Bone marrow (tissue), 2 donors: ENCODE results near the gene WNT7A.

Source experiments
- DNase-seq, 2 donors: peaks; one replicate each; lab custom pipeline; 2025; lab: John Stamatoyannopoulos, UW

WNT7A gene

DNA sequence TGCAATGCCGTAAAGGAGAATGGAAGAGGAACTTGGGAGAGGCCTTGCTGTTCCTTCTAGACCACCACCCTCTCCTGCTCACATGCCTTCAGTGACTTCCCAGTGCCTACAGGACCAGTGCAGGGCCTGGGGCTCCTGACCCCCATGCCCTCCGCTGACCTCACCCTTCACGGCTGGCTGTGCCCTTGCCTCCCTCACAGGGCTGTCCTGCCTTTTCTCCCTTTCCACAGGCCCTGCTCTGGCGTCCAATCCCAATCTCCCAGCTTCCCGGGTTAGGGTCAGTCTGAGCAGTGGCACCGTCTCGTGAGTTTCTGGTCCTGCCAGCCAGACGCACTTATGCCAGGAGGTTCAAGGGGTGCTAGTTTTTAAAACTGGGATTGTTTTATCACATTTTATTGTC lies 110.4 kb downstream of the WNT7A start:
- DNase-seq, result no peak

GRCh38 chr3:13768453-13768852 lies 111.4 kb downstream of the WNT7A start:
- no peak for DNase-seq

GRCh38 chr3:13767896-13768295 lies 112.0 kb downstream of the WNT7A start:
- DNase-seq, result no peak

DNA sequence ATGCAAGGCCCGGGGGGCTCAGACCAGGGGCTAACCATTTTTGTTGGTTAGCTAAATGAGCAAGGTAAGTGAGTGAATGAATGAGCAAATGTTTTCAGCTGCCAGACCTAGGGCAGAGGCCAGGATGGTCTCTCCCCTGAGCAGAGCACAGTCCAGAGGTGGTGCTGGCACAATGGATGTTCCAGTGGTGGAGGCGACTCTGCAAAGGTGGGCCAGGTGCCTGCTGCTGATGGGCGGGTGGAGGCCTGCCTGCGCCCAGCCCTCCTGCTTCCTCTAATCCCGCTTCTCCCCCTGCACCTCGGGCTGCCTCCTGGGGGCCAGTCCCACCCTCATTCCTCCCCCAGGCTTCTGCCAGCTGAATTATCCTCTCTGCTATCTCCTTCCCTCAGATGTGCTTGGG lies 112.8 kb downstream of the WNT7A start:
- DNase-seq, result no peak
